WTC11 (cell line): Measurements from ENCODE around the gene PPME1. TPM values are rescaled to one million over a fixed set of nuclear protein-coding genes. Genes with fewer than 3 reads are reported as not detected.

Experiments used
- ATAC-seq: fragments of 200-7000 bp; cut with Tn5 transposase; 2 replicates; pipeline ENCODE4 v1.10.0; 2021; ENCODE audit warnings: mild to moderate bottlenecking, moderate library complexity
- CTCF ChIA-PET: fragments of 300-600 bp; sonication (Branson Sonifier 250); formaldehyde crosslinking; loops from one replicate; lab custom pipeline; 2021; ENCODE audit warnings: antibody characterized with exemption; lab: Charles Lee
- POLR2A ChIA-PET: fragments of 350-600 bp; sonication (Branson Sonifier 250); formaldehyde crosslinking; loops from one replicate; lab custom pipeline; 2021; ENCODE audit warnings: antibody characterized with exemption; lab: Charles Lee
- DNase-seq: peaks from one replicate; pipeline ENCODE4 v3.0.0; 2021; ENCODE audit warnings: low spot score
- H3K27ac Mint-ChIP-seq: 2 replicates; pipeline ENCODE4 v1.8.0; 2021; ENCODE audit warnings: mixed read lengths
- H3K27me3 Mint-ChIP-seq: 2 replicates; pipeline ENCODE4 v1.8.0; 2021; ENCODE audit warnings: low read depth, mild to moderate bottlenecking, moderate library complexity, mixed read lengths
- H3K36me3 Mint-ChIP-seq: 2 replicates; pipeline ENCODE4 v1.8.0; 2021; ENCODE audit warnings: mixed read lengths
- H3K4me1 Mint-ChIP-seq: 2 replicates; pipeline ENCODE4 v1.8.0; 2022; ENCODE audit warnings: mixed read lengths
- H3K4me3 Mint-ChIP-seq: 2 replicates; pipeline ENCODE4 v1.8.0; 2021; ENCODE audit warnings: mild to moderate bottlenecking, moderate library complexity, mixed read lengths
- H3K9me3 Mint-ChIP-seq: 2 replicates; pipeline ENCODE4 v1.8.0; 2021; ENCODE audit warnings: mixed read lengths
- CDX4 ChIP-seq: fragments of 250-450 bp; sonication (Bioruptor Pico); IDR thresholded peaks from 2 replicates; pipeline ENCODE4 v1.9.0; 2021; ENCODE audit warnings: moderate library complexity, mild to moderate bottlenecking, inconsistent platforms, borderline replicate concordance
- E2F4 ChIP-seq: sonication (generic); formaldehyde crosslinking; IDR thresholded peaks from 2 replicates; pipeline ENCODE4 v1.8.1; 2022; ENCODE audit warnings: low read depth, mild to moderate bottlenecking, moderate library complexity, missing genetic modification reagents, borderline replicate concordance
- ERG ChIP-seq: fragments of 250-450 bp; sonication (Bioruptor Pico); IDR thresholded peaks from 2 replicates; pipeline ENCODE4 v1.8.0; 2021; ENCODE audit warnings: mild to moderate bottlenecking
- FOXK1 ChIP-seq: sonication (generic); formaldehyde crosslinking; IDR thresholded peaks from 2 replicates; pipeline ENCODE4 v1.8.0; 2022; ENCODE audit warnings: mild to moderate bottlenecking, moderate library complexity, missing genetic modification reagents
- MXD4 ChIP-seq: fragments of 250-450 bp; sonication (Bioruptor Pico); IDR thresholded peaks from 2 replicates; pipeline ENCODE4 v1.8.0; 2021; ENCODE audit warnings: mild to moderate bottlenecking, moderate library complexity, borderline replicate concordance
- PRDM15 ChIP-seq: sonication (generic); formaldehyde crosslinking; IDR thresholded peaks from 2 replicates; pipeline ENCODE4 v1.8.0; 2022; ENCODE audit warnings: missing genetic modification reagents
- PREB ChIP-seq: sonication (generic); formaldehyde crosslinking; IDR thresholded peaks from 2 replicates; pipeline ENCODE4 v1.8.1; 2022; ENCODE audit warnings: mild to moderate bottlenecking, missing genetic modification reagents, moderate library complexity, borderline replicate concordance
- RELA ChIP-seq: sonication (generic); formaldehyde crosslinking; IDR thresholded peaks from 2 replicates; pipeline ENCODE4 v1.8.1; 2022; ENCODE audit warnings: missing genetic modification reagents, mild to moderate bottlenecking, borderline replicate concordance
- STAT6 ChIP-seq: sonication (generic); formaldehyde crosslinking; conservative IDR thresholded peaks from 2 replicates; pipeline ENCODE4 v1.8.1; 2023; ENCODE audit warnings: mild to moderate bottlenecking, low read depth, missing genetic modification reagents, moderate library complexity
- TCF7 ChIP-seq: sonication (generic); formaldehyde crosslinking; IDR thresholded peaks from 2 replicates; pipeline ENCODE4 v1.8.0; 2022; ENCODE audit warnings: mild to moderate bottlenecking, low read depth, missing genetic modification reagents, moderate library complexity
- TP53 ChIP-seq: sonication (generic); formaldehyde crosslinking; IDR thresholded peaks from 2 replicates; pipeline ENCODE4 v1.8.1; 2023; ENCODE audit warnings: mild to moderate bottlenecking, missing genetic modification reagents
- USF1 ChIP-seq: sonication (generic); formaldehyde crosslinking; IDR thresholded peaks from 2 replicates; pipeline ENCODE4 v1.8.0; 2022; ENCODE audit warnings: mild to moderate bottlenecking, missing genetic modification reagents
- ZNF219 ChIP-seq: sonication (generic); formaldehyde crosslinking; IDR thresholded peaks from 2 replicates; pipeline ENCODE4 v1.8.0; 2023; ENCODE audit warnings: missing genetic modification reagents, mild to moderate bottlenecking, borderline replicate concordance
- ZNF396 ChIP-seq: fragments of 250-450 bp; sonication (Bioruptor Pico); IDR thresholded peaks from 2 replicates; pipeline ENCODE4 v1.8.0; 2021; ENCODE audit warnings: mild to moderate bottlenecking, moderate library complexity, borderline replicate concordance
- ZNF512 ChIP-seq: sonication (generic); formaldehyde crosslinking; IDR thresholded peaks from 2 replicates; pipeline ENCODE4 v1.8.1; 2022; ENCODE audit warnings: missing genetic modification reagents, borderline replicate concordance
- ZNF671 ChIP-seq: fragments of 250-450 bp; sonication (Bioruptor Pico); IDR thresholded peaks from 2 replicates; pipeline ENCODE4 v1.8.0; 2021; ENCODE audit warnings: mild to moderate bottlenecking
- total RNA-seq: library from RNA; stranded (reverse); gene quantifications from 3 replicates; pipeline ENCODE4 v1.2.3, GENCODE V29; 2021

The PPME1 gene
- total RNA-seq, 1 experiment from 2014 or later: 42.5 TPM

- TF ChIP-seq ERG (CRISPR knock-in tag) (no peak), PREB (CRISPR knock-in tag) (no peak), CDX4 (no peak), STAT6 (CRISPR knock-in tag) (no peak), TCF7 (CRISPR knock-in tag) (no peak), TP53 (CRISPR knock-in tag) (no peak), ZNF219 (no peak), PRDM15 (CRISPR knock-in tag) (no peak), ZNF396 (CRISPR knock-in tag) (no peak), E2F4 (CRISPR knock-in tag) (no peak), FOXK1 (CRISPR knock-in tag) (no peak), ZNF512 (CRISPR knock-in tag) (no peak), USF1 (CRISPR knock-in tag) (no peak), ZNF671 (CRISPR knock-in tag) (no peak), MXD4 (CRISPR knock-in tag) (no peak), RELA (no peak)
- no peak for ATAC-seq
- POLR2A ChIA-PET: no interaction called here
Measured at GRCh38 chr11:74272276-74272675, 101.2 kb downstream of the PPME1 start.

More at GRCh38 chr11:74272276-74272675, 101.2 kb downstream of the PPME1 start:
- no peak overlapping the region for H3K4me3 Mint-ChIP-seq
- CTCF ChIA-PET: interaction anchor here (1.7 kb wide), 1 partner anchor 17 kb away, joined by 6 read pairs; no protein-coding TSS in a partner anchor
- H3K27ac Mint-ChIP-seq: no peak overlapping the region
- H3K4me1 Mint-ChIP-seq: no peaks in the 10 kb centered on the region
- H3K9me3 Mint-ChIP-seq: no peaks in the 10 kb centered on the region
- no peaks in the 10 kb centered on the region; the same call in 1 of the 2 replicates for H3K27me3 Mint-ChIP-seq
- no peaks in the 10 kb centered on the region for H3K36me3 Mint-ChIP-seq
- no peak for DNase-seq
